HepG2 (cell line): ENCODE results near the gene TCF12. TPM values are rescaled to one million over a fixed set of nuclear protein-coding genes. Genes with fewer than 3 reads are reported as not detected.

Experiments
- EHMT2 ChIP-seq: fragments of 200-600 bp; sonication (generic); IDR thresholded peaks from 2 replicates; pipeline ENCODE4 v1.7.0; 2017; ENCODE audit warnings: antibody characterized with exemption, low read depth, low read length, borderline replicate concordance
- ELF3 ChIP-seq: IDR thresholded peaks from 2 replicates; pipeline ENCODE4 v1.6.1; 2016; ENCODE audit warnings: missing genetic modification reagents, missing compliant biosample characterization
- GATAD2A ChIP-seq: IDR thresholded peaks from 2 replicates; pipeline ENCODE4 v1.6.1; 2016
- KDM5A ChIP-seq: fragments of 200-600 bp; sonication (generic); IDR thresholded peaks from 2 replicates; pipeline ENCODE4 v1.7.0; 2018; ENCODE audit warnings: antibody characterized with exemption, mild to moderate bottlenecking, low read length, borderline replicate concordance
- PREB ChIP-seq: sonication (generic); formaldehyde crosslinking; IDR thresholded peaks from 2 replicates; pipeline ENCODE4 v1.4.0; 2020; ENCODE audit warnings: missing genetic modification reagents
- THAP9 ChIP-seq: sonication (generic); formaldehyde crosslinking; IDR thresholded peaks from 2 replicates; pipeline ENCODE4; 2020; ENCODE audit warnings: missing genetic modification reagents, mild to moderate bottlenecking, borderline replicate concordance
- U2AF1 ChIP-seq: fragments of 200-400 bp; formaldehyde crosslinking; optimal IDR thresholded peaks from 2 replicates; pipeline ENCODE3; 2017; ENCODE audit warnings: mild to moderate bottlenecking, low read depth, low read length
- ZMAT5 ChIP-seq: sonication (generic); formaldehyde crosslinking; IDR thresholded peaks from 2 replicates; pipeline ENCODE4 v1.5.0; 2020; ENCODE audit warnings: mild to moderate bottlenecking, low read depth, missing genetic modification reagents, borderline replicate concordance
- ZNF710 ChIP-seq: sonication (generic); formaldehyde crosslinking; IDR thresholded peaks from 2 replicates; pipeline ENCODE4 v1.5.0; 2020; ENCODE audit warnings: mild to moderate bottlenecking, missing genetic modification reagents, borderline replicate concordance
- ZSCAN5A ChIP-seq: sonication (generic); formaldehyde crosslinking; IDR thresholded peaks from 2 replicates; pipeline ENCODE4 v1.8.0; 2022; ENCODE audit warnings: mild to moderate bottlenecking, missing genetic modification reagents, borderline replicate concordance
- polyA plus RNA-seq, 8 experiments: library from polyadenylated mRNA; depleted of rRNA in 3 of 8; stranded (reverse) in 7 of 8; unstranded in 1 of 8; fragments of >200 nt; fragmentation: Illumina TruSeq in 4 of 8; extraction: Trizol in 4 of 8; gene quantifications; 2 replicates each; pipeline versions ENCODE4 v1.2.1 to v1.2.3, GENCODE V29; 2011 to 2016; ENCODE audit warnings: low read depth in 4 of 8, missing spikeins in 1 of 8, mixed read lengths in 1 of 8; ENCODE audit not compliant: insufficient read depth in 1 of 8
- total RNA-seq, 5 experiments: library from RNA; depleted of rRNA; stranded (reverse); fragments of >200 nt; fragmentation: Illumina TruSeq; extraction: Trizol; gene quantifications; 2 replicates each; pipeline ENCODE4 v1.2.3, GENCODE V29; 2016; ENCODE audit warnings: low read depth in 1 of 5

Gene TCF12
- total and polyA plus RNA-seq, 2 of the 13 experiments (the other 11 are each of a cell fraction or from before 2014, with no cell fraction given): 48.6 to 51.1 TPM

- TF ChIP-seq ZNF710 (CRISPR knock-in tag): no peak
- TF ChIP-seq EHMT2: no peak
- TF ChIP-seq PREB (CRISPR knock-in tag): no peak
- no peak for TF ChIP-seq KDM5A
- TF ChIP-seq ELF3 (CRISPR knock-in tag): no peak
- TF ChIP-seq GATAD2A (CRISPR knock-in tag): no peak
- TF ChIP-seq ZSCAN5A (CRISPR knock-in tag): no peak
- no peak for TF ChIP-seq ZMAT5 (CRISPR knock-in tag)
- no peak for TF ChIP-seq THAP9
- TF ChIP-seq U2AF1: no peak
Observed at GRCh38 chr15:57319226-57319918, 400.9 kb downstream of the TCF12 start (continued).
